ENCODE results near the gene SLC39A8.

DNA sequence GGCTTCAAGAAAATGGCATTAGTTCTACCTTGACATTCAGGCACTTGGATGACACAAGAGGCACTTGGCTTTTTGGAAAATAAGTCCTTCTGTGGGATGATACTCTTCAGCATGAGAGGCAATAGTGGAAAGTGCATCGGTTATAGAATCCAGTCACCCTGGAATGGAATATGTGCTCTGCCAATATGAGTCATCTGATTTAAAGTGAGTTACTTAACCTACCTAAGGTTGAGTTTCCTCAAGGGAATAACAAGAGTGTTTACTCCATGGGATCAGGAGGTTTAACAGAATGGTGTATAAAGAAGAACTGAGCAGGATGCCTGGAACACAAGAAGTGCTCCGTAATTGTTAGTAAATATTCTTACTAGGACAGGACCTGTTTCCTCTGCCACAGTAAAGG is 10.7 kb downstream of the SLC39A8 start:
- no peak for TF ChIP-seq EP300 (IDR thresholded peaks at IDR 0.05)
- TF ChIP-seq, protein P1, sequence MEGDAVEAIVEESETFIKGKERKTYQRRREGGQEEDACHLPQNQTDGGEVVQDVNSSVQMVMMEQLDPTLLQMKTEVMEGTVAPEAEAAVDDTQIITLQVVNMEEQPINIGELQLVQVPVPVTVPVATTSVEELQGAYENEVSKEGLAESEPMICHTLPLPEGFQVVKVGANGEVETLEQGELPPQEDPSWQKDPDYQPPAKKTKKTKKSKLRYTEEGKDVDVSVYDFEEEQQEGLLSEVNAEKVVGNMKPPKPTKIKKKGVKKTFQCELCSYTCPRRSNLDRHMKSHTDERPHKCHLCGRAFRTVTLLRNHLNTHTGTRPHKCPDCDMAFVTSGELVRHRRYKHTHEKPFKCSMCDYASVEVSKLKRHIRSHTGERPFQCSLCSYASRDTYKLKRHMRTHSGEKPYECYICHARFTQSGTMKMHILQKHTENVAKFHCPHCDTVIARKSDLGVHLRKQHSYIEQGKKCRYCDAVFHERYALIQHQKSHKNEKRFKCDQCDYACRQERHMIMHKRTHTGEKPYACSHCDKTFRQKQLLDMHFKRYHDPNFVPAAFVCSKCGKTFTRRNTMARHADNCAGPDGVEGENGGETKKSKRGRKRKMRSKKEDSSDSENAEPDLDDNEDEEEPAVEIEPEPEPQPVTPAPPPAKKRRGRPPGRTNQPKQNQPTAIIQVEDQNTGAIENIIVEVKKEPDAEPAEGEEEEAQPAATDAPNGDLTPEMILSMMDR (IDR thresholded peaks at IDR 0.05): no peak
- no peak for TF ChIP-seq POLR2AphosphoS5 (IDR thresholded peaks at IDR 0.05)

Measured in suprapubic skin (tissue), 4 donors.